Right ventricle myocardium superior (tissue), 1 donor: ENCODE results near the gene UAP1L1. TPM values are rescaled to one million over a fixed set of nuclear protein-coding genes. Genes with fewer than 3 reads are reported as not detected.
"Not testable (repeated sequence)": the region's sequence is repeated elsewhere in the genome, so short reads cannot be mapped to it uniquely, and the experiment has no call there.

Experiments
- ATAC-seq: fragments of 200-7000 bp; cut with Tn5 transposase; one replicate; pipeline ENCODE4 v1.9.1; 2020; ENCODE audit warnings: mild to moderate bottlenecking; ENCODE audit not compliant: poor library complexity
- DNase-seq: peaks from one replicate; pipeline ENCODE4 v3.0.0-alpha.2; 2020
- intact Hi-C: fragments of 100-400 bp; cut with DNase I; formaldehyde crosslinking; loops from one replicate; pipeline ENCODE4 v1.11.2; 2022
- long read RNA-seq: library from polyadenylated mRNA; unstranded; transcript quantifications from one replicate; pipeline ENCODE4 v2.0.0, GENCODE V29; 2021
- total RNA-seq: library from RNA; stranded (reverse); fragmentation: NEBNext Ultra II Directional; extraction: Animal tissue kit (Norgen Biotek cat#: 25700); gene quantifications from one replicate; pipeline ENCODE4 v1.2.1, GENCODE V29; 2021
- donor health status: DM: no; HTN: yes; CAD: no; lungs with severe emphysema.

Gene UAP1L1
- 11.3 TPM for total RNA-seq
- long read RNA-seq, transcript UAP1L1-202 (9 exons, 3,365 nt), result major isoform, 12 of 33 reads
- long read RNA-seq, partial matches to known transcripts, result 13 of 33 reads
- long read RNA-seq, other reads (novel, unspliced or antisense), result 8 of 33 reads

GRCh38 chr9:137077010-137077747 is at the start of gene UAP1L1:
UAP1L1 (plus strand) TSS chr9:137077517; CDS start chr9:137077533, 16 bp downstream.
- intact Hi-C loops, result no loop called here
- peak; percentile 90 for DNase-seq
- peak; percentile 77 for ATAC-seq

- DNase-seq (peak; percentile 84), ATAC-seq (peak; percentile 67)
- intact Hi-C loops, result no loop called here
Measured at GRCh38 chr9:137028263-137029057, 48.9 kb upstream of the UAP1L1 start.

- intact Hi-C loops, result no loop called here
- DNase-seq (peak; percentile 91), ATAC-seq (peak; percentile 80)
Measured at GRCh38 chr9:137029058-137029936, 48.0 kb upstream of the UAP1L1 start.

GRCh38 chr9:137030006-137030405 is 47.3 kb upstream of the UAP1L1 start:
- intact Hi-C loops, result no loop called here
- no peak for DNase-seq
- ATAC-seq, result no peak

- ATAC-seq (no peak), DNase-seq (peak; percentile 72)
- intact Hi-C loops, result no loop called here
Measured at GRCh38 chr9:137030538-137031527, 46.5 kb upstream of the UAP1L1 start.

GRCh38 chr9:137031904-137032640 is 45.2 kb upstream of the UAP1L1 start, which contains the start of gene FUT7:
FUT7 (minus strand) TSS chr9:137032088; CDS start chr9:137031991, 97 bp downstream.
- ATAC-seq, result no peak
- intact Hi-C loops, result no loop called here

GRCh38 chr9:137032858-137033257 is 44.5 kb upstream of the UAP1L1 start:
- peak; percentile 9 for ATAC-seq
- intact Hi-C loops, result no loop called here
- DNase-seq, result peak; percentile 88

More at GRCh38 chr9:137031904-137032640, 45.2 kb upstream of the UAP1L1 start, which contains the start of gene FUT7:
- no peak for DNase-seq

- DNase-seq, ATAC-seq, intact Hi-C loops: not testable (repeated sequence)
Measured at GRCh38 chr9:137033481-137033880, 43.8 kb upstream of the UAP1L1 start.

GRCh38 chr9:137034039-137034708 is 43.1 kb upstream of the UAP1L1 start:
- ATAC-seq (peak; percentile 16), DNase-seq (peak; percentile 81)
- intact Hi-C loops, result loop anchor here (2.0 kb wide), 1 partner anchor 87 kb away; no protein-coding TSS in a partner anchor

GRCh38 chr9:137034709-137035506 is 42.4 kb upstream of the UAP1L1 start:
- DNase-seq (peak; percentile 89), ATAC-seq (peak; percentile 84)
- intact Hi-C loops, result loop anchor here (1.0 to 2.0 kb wide), 2 partner anchors 88 to 248 kb away; no protein-coding TSS in a partner anchor

GRCh38 chr9:137035507-137035834 is 41.8 kb upstream of the UAP1L1 start:
- intact Hi-C loops, result loop anchor here (1.0 to 2.0 kb wide), 2 partner anchors 89 to 248 kb away; no protein-coding TSS in a partner anchor
- DNase-seq, result no peak
- ATAC-seq, result no peak

- ATAC-seq (no peak), DNase-seq (no peak)
- intact Hi-C loops, result loop anchor here (1.0 to 2.0 kb wide), 2 partner anchors 89 to 249 kb away; no protein-coding TSS in a partner anchor
Measured at GRCh38 chr9:137035937-137036336, 41.4 kb upstream of the UAP1L1 start.

- ATAC-seq (no peak), DNase-seq (no peak)
- intact Hi-C loops, result no loop called here
Measured at GRCh38 chr9:137037035-137037434, 40.3 kb upstream of the UAP1L1 start.

- intact Hi-C loops, result no loop called here
- DNase-seq (no peak), ATAC-seq (no peak)
Measured at GRCh38 chr9:137037483-137037882, 39.8 kb upstream of the UAP1L1 start.

GRCh38 chr9:137038916-137039315 is 38.4 kb upstream of the UAP1L1 start:
- ATAC-seq (no peak), DNase-seq (no peak)
- intact Hi-C loops, result no loop called here
